Type B pancreatic cell (in vitro differentiated cells): Measurements from ENCODE around the gene TCFL5. TPM values are rescaled to one million over a fixed set of nuclear protein-coding genes. Genes with fewer than 3 reads are reported as not detected.

Source experiments
- DNase-seq: peaks from one replicate; pipeline ENCODE4 v3.0.0; 2021; ENCODE audit warnings: mixed read lengths; ENCODE audit not compliant: unreplicated experiment; ENCODE audit errors: extremely low spot score
- H3K27ac Mint-ChIP-seq: 2 replicates; pipeline ENCODE4 v1.8.0; 2021; ENCODE audit warnings: mild to moderate bottlenecking, mixed read lengths
- H3K27me3 Mint-ChIP-seq: 2 replicates; pipeline ENCODE4 v1.8.0; 2021; ENCODE audit warnings: mixed read lengths
- H3K36me3 Mint-ChIP-seq: 2 replicates; pipeline ENCODE4 v1.8.0; 2021; ENCODE audit warnings: mixed read lengths
- H3K4me1 Mint-ChIP-seq: one replicate; pipeline ENCODE4 v1.8.0; 2021; ENCODE audit warnings: mixed read lengths; ENCODE audit not compliant: unreplicated experiment
- H3K4me3 Mint-ChIP-seq: 2 replicates; pipeline ENCODE4 v1.8.0; 2021; ENCODE audit warnings: mild to moderate bottlenecking, mixed read lengths
- H3K9me3 Mint-ChIP-seq: 2 replicates; pipeline ENCODE4 v1.8.0; 2021; ENCODE audit warnings: mixed read lengths
- CTCF ChIP-seq: fragments of 200-600 bp; sonication (generic); conservative IDR thresholded peaks from 2 replicates; pipeline ENCODE4 v1.5.0; 2021; ENCODE audit warnings: antibody characterized with exemption, mild to moderate bottlenecking
- total RNA-seq: library from RNA; stranded (reverse); gene quantifications from 2 replicates; pipeline ENCODE4 v1.2.1, GENCODE V29; 2021; ENCODE audit warnings: low replicate concordance

Gene TCFL5
- total RNA-seq, 1 donor from 2014 or later: 11.8 TPM

- no peak for DNase-seq
- H3K27ac Mint-ChIP-seq: no peak overlapping the region
- no peaks in the 10 kb centered on the region for H3K9me3 Mint-ChIP-seq
- H3K4me1 Mint-ChIP-seq: peaks cover 5% of the 10 kb centered on the region
- TF ChIP-seq CTCF: no peak
- no peak overlapping the region for H3K4me3 Mint-ChIP-seq
- H3K36me3 Mint-ChIP-seq: peaks cover 10% of the 10 kb centered on the region
- no peaks in the 10 kb centered on the region for H3K27me3 Mint-ChIP-seq
Measured at GRCh38 chr20:62881662-62882395, 20.2 kb upstream of the TCFL5 start.

GRCh38 chr20:62880935-62881661 is 19.5 kb upstream of the TCFL5 start:
- H3K4me1 Mint-ChIP-seq: peaks cover 1% of the 10 kb centered on the region
- no peak overlapping the region for H3K27ac Mint-ChIP-seq
- H3K27me3 Mint-ChIP-seq: no peaks in the 10 kb centered on the region

GRCh38 chr20:62880147-62880934 is 18.7 kb upstream of the TCFL5 start:
- no peak for TF ChIP-seq CTCF
- no peak overlapping the region for H3K27ac Mint-ChIP-seq

More at GRCh38 chr20:62880935-62881661, 19.5 kb upstream of the TCFL5 start:
- no peak for DNase-seq
- no peak overlapping the region for H3K4me3 Mint-ChIP-seq
- no peak for TF ChIP-seq CTCF
- peaks cover 6% of the 10 kb centered on the region for H3K36me3 Mint-ChIP-seq
- H3K9me3 Mint-ChIP-seq: no peaks in the 10 kb centered on the region

GRCh38 chr20:62879275-62880146 is 17.9 kb upstream of the TCFL5 start:
- Mint-ChIP-seq H3K9me3 (no peaks in the 10 kb centered on the region), H3K27ac (no peak overlapping the region), H3K4me3 (no peak overlapping the region), H3K36me3 (peaks cover 6% of the 10 kb centered on the region), H3K27me3 (peaks cover 3% of the 10 kb centered on the region), H3K4me1 (peaks cover 13% of the 10 kb centered on the region)
- no peak for DNase-seq
- TF ChIP-seq CTCF: no peak

More at GRCh38 chr20:62880147-62880934, 18.7 kb upstream of the TCFL5 start:
- peaks cover 2% of the 10 kb centered on the region for H3K27me3 Mint-ChIP-seq
- peaks cover 6% of the 10 kb centered on the region for H3K36me3 Mint-ChIP-seq
- DNase-seq: no peak
- H3K4me1 Mint-ChIP-seq: peaks cover 9% of the 10 kb centered on the region
- H3K9me3 Mint-ChIP-seq: no peaks in the 10 kb centered on the region
- no peak overlapping the region for H3K4me3 Mint-ChIP-seq
